ENCODE measurements around the gene KLF15. TPM values are rescaled to one million over a fixed set of nuclear protein-coding genes. Genes with fewer than 3 reads are reported as not detected.

The KLF15 gene
- total and polyA plus RNA-seq, 2 of the 8 experiments (the other 6 are each of a cell fraction or from before 2014, with no cell fraction given), result 15.7 to 19.5 TPM

DNA sequence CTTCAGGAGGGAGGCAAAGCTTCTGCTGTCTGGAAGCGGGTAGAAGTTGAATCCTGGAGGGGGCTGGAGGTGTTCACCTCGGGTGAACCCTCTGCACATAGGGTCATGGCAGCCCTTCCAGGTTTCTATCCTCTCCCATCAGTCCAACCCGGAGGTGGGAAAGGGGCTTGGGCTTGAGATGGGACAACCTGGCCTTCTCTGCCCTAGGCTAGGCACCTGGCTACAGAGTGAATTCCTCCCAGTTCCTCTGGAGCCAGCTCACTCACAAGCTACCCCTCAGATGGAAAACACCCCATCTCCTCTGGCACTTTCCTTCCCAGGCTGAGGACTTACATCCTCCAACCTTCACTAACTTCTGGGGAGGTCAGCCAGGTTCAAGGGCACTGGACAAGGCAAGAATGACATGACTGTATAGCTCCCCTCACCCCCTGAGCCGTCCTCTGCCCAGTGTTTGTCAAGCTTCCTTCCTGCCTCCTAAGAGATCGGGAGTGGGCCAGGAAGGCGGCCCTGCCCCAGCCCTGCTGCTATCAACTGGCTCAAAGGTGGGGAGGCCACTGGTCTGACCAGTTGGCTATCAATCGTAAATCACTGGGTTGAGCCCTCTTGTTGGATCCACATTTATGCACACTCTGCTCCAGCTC, 45.8 kb downstream of the KLF15 start:
- no peaks in the 10 kb centered on the region for H3K36me3 ChIP-seq (ENCODE audit: control insufficient read depth in 2 of 4, insufficient read depth in 4 of 4, low read length in 3 of 4)
- no peaks in the 10 kb centered on the region for H4K20me1 ChIP-seq (replicated peaks in 1 of 2; ENCODE audit: control insufficient read depth in 1 of 2, insufficient read depth in 2 of 2, low read length in 2 of 2)
- TF ChIP-seq HDAC2 (IDR thresholded peaks at IDR 0.05; ENCODE audit: borderline replicate concordance in 1 of 2, low read depth in 2 of 2, low read length in 2 of 2), result no peak
- TF ChIP-seq CREB1 (IDR thresholded peaks at IDR 0.05), result no peak
- TF ChIP-seq, protein P1, sequence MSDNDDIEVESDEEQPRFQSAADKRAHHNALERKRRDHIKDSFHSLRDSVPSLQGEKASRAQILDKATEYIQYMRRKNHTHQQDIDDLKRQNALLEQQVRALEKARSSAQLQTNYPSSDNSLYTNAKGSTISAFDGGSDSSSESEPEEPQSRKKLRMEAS (IDR thresholded peaks at IDR 0.05), result no peak
- TF ChIP-seq RAD21 (IDR thresholded peaks at IDR 0.05 in 1 of 2, conservative IDR thresholded peaks at IDR 0.05 in 1 of 2; ENCODE audit: low read depth in 2 of 2, low read length in 2 of 2), result no peak
- no peak for TF ChIP-seq BACH1 (IDR thresholded peaks at IDR 0.05; ENCODE audit: low read length)
- TF ChIP-seq JUND (IDR thresholded peaks at IDR 0.05; ENCODE audit: low read length), result no peak
- TF ChIP-seq RFX5 (IDR thresholded peaks at IDR 0.05; ENCODE audit: borderline replicate concordance, low read depth, low read length), result no peak
- no peak for TF ChIP-seq EP300 (IDR thresholded peaks at IDR 0.05; ENCODE audit: borderline replicate concordance in 1 of 2, low read depth in 2 of 2, low read length in 2 of 2)
- TF ChIP-seq RXRA (IDR thresholded peaks at IDR 0.05; ENCODE audit: insufficient read depth, low read depth, low read length), result no peak
- H2BK20ac ChIP-seq (ENCODE audit: low read length), result no peak overlapping the region
- no peak overlapping the region for H3K56ac ChIP-seq (replicated peaks; ENCODE audit: insufficient read length, low read depth, low read length)
- no peak overlapping the region for H4K5ac ChIP-seq (ENCODE audit: insufficient read length, low read depth, low read length)
- H2AFZ ChIP-seq (ENCODE audit: low read length), result no peak overlapping the region
- H2BK120ac ChIP-seq (replicated peaks; ENCODE audit: low read depth, low read length), result no peak overlapping the region
- no peak overlapping the region for H2BK5ac ChIP-seq (ENCODE audit: low read depth, low read length)
- ChIA-PET POLR2A (ENCODE audit: partially characterized antibody) (interaction anchor here (0.8 kb wide), 1 partner anchor 9 kb away, joined by 4 read pairs; no protein-coding TSS in a partner anchor), CTCF (ENCODE audit: partially characterized antibody) (interaction anchor here (0.7 to 1.6 kb wide), 5 partner anchors 14 to 179 kb away, joined by 3 to 6 read pairs (median 3); no protein-coding TSS in a partner anchor)
- no peak overlapping the region for H2BK15ac ChIP-seq (ENCODE audit: low read length)
- no peak overlapping the region for H3K4me2 ChIP-seq (ENCODE audit: insufficient read depth in 1 of 2, low read depth in 2 of 2, low read length in 2 of 2)
- H3K18ac ChIP-seq (ENCODE audit: extremely low read depth, low read length), result no peak overlapping the region
- peaks cover 0 to 11% (median 5%) of the 10 kb centered on the region in 4 experiments; a peak in 5 of 7 replicates for H3K4me1 ChIP-seq (replicated peaks in 1 of 4; ENCODE audit: control insufficient read depth in 3 of 4, insufficient read depth in 4 of 4, low read length in 3 of 4)
- H3K27me3 ChIP-seq (replicated peaks in 1 of 4; ENCODE audit: control insufficient read depth in 3 of 4, extremely low read depth in 1 of 4, insufficient read depth in 3 of 4, low read length in 3 of 4), result no peaks in the 10 kb centered on the region
- DNase-seq (ENCODE audit: low read depth in 1 of 2, low spot score in 2 of 2) (peak in 1 of 2 experiments; percentile 27), FAIRE-seq (no peak)
- H4K91ac ChIP-seq (replicated peaks; ENCODE audit: insufficient read length, low read length), result no peak overlapping the region
- no peak overlapping the region for H4K8ac ChIP-seq (ENCODE audit: extremely low read depth, insufficient read depth, low read length)
- no peak overlapping the region for H3K4me3 ChIP-seq (ENCODE audit: extremely low read depth in 1 of 4, insufficient read depth in 2 of 4, low read depth in 3 of 4, low read length in 4 of 4)
- no peaks in the 10 kb centered on the region for H3K23me2 ChIP-seq (ENCODE audit: low read depth, low read length)
- 96% methylated on average over 7 of the region's 7 CpGs; no CpG with 5 or more reads in 1 of the 2 experiments for WGBS, 2 experiments (ENCODE audit: extremely low coverage in 1 of 2, insufficient coverage in 1 of 2, insufficient read length in 1 of 2, insufficient replicate concordance in 2 of 2, low coverage in 1 of 2, low lambda C conversion rate in 2 of 2, missing lambda C conversion rate in 1 of 2)
- no peak overlapping the region for H2BK12ac ChIP-seq (ENCODE audit: low read depth, low read length)
- no peak overlapping the region for H3K27ac ChIP-seq (ENCODE audit: low read depth, low read length)
- no peak overlapping the region for H3K23ac ChIP-seq (ENCODE audit: insufficient read length)
- H2AK5ac ChIP-seq (ENCODE audit: low read depth, low read length), result no peak overlapping the region
- H3K9ac ChIP-seq (replicated peaks in 1 of 4; ENCODE audit: extremely low read depth in 1 of 4, low read depth in 3 of 4, low read length in 3 of 4), result no peak overlapping the region; a peak in 1 of 7 replicates
- H3K14ac ChIP-seq (ENCODE audit: insufficient read length), result no peak overlapping the region
- H3K9me3 ChIP-seq (ENCODE audit: insufficient read depth in 2 of 2, low read depth in 1 of 2, low read length in 1 of 2), result peaks cover 0 to 4% of the 10 kb centered on the region in 2 experiments; a peak in 1 of 4 replicates
- no peak overlapping the region for H3K4ac ChIP-seq (replicated peaks; ENCODE audit: insufficient read length, low read depth, low read length)
- no peaks in the 10 kb centered on the region for H3K79me2 ChIP-seq (ENCODE audit: control insufficient read depth in 1 of 2, insufficient read depth in 2 of 2, low read length in 2 of 2)
- H3K79me1 ChIP-seq (ENCODE audit: low read depth, low read length), result no peaks in the 10 kb centered on the region

All from H1 (cell line).